ENCODE measurements around the gene ADGRV1.
"Not testable (repeated sequence)": the region's sequence is repeated elsewhere in the genome, so short reads cannot be mapped to it uniquely, and the experiment has no call there.

DNA sequence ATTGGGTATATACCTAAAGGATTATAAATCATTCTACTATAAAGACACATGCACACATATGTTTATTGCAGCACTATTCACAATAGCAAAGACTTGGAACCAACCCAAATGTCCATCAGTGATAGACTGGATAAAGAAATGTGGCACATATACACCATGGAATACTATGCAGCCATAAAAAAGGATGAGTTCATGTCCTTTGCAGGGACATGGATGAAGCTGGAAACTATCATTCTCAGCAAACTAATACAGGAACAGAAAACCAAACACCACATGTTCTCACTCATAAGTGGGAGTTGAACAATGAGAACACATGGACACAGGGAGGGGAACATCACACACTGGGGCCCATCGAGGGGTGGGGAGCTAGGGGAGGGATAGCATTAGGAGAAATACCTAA, 482.5 kb downstream of the ADGRV1 start:
- not testable (repeated sequence) for TF ChIP-seq SP1 (IDR thresholded peaks at IDR 0.05); L3MBTL2 (conservative IDR thresholded peaks at IDR 0.05); TARDBP (IDR thresholded peaks at IDR 0.05)
